Upper lobe of left lung (tissue), 6 donors: ENCODE results near the gene SAV1. TPM values are rescaled to one million over a fixed set of nuclear protein-coding genes. Genes with fewer than 3 reads are reported as not detected.

Experiments used
- ATAC-seq, 2 donors: fragments of 200-7000 bp; cut with Tn5 transposase; one replicate each; pipeline ENCODE4 v1.9.1; 2022; ENCODE audit warnings: mild to moderate bottlenecking in 2 of 2, moderate library complexity in 2 of 2; ENCODE audit not compliant: low FRiP score in 2 of 2
- DNase-seq, 2 donors: peaks; one replicate each; pipeline ENCODE4 v3.0.0-alpha.2; 2019 to 2020
- H3K27ac ChIP-seq, 4 donors: fragments of 200-600 bp; sonication (generic); one replicate each; pipeline ENCODE4 v1.5.1; 2016 to 2019
- H3K27me3 ChIP-seq, 4 donors: fragments of 200-600 bp; sonication (generic); one replicate each; pipeline ENCODE4 v1.5.1; 2017 to 2019
- H3K36me3 ChIP-seq, 4 donors: fragments of 200-600 bp; sonication (generic); one replicate each; pipeline ENCODE4 v1.5.1; 2016 to 2019
- H3K4me1 ChIP-seq, 4 donors: fragments of 200-600 bp; sonication (generic); one replicate each; pipeline ENCODE4 v1.5.1; 2018 to 2019
- H3K4me3 ChIP-seq, 4 donors: fragments of 200-600 bp; sonication (generic); one replicate each; pipeline ENCODE4 v1.5.1; 2017 to 2019; ENCODE audit warnings: mild to moderate bottlenecking in 2 of 4, moderate library complexity in 1 of 4
- H3K9me3 ChIP-seq, 4 donors: fragments of 200-600 bp; sonication (generic); one replicate each; pipeline ENCODE4 v1.5.1; 2018 to 2019
- CTCF ChIP-seq, 6 experiments: fragments of 450-650 bp in 4 of 6; fragments of 200-600 bp in 2 of 6; sonication (generic) in 2 of 6; IDR thresholded peaks; one replicate each; pipeline ENCODE4 v1.5.1; 2016 to 2019; ENCODE audit warnings: antibody characterized with exemption in 6 of 6
- EP300 ChIP-seq, 4 donors: sonication (generic); formaldehyde crosslinking; IDR thresholded peaks; one replicate each; pipeline ENCODE4 v1.5.1; 2017; ENCODE audit warnings: antibody characterized with exemption in 4 of 4, control low read depth in 2 of 4
- POLR2A ChIP-seq, 4 donors: fragments of 450-650 bp; IDR thresholded peaks; one replicate each; pipeline ENCODE4 v1.5.1; 2016 to 2017; ENCODE audit warnings: antibody characterized with exemption in 4 of 4, mild to moderate bottlenecking in 2 of 4
- POLR2AphosphoS5 ChIP-seq, 2 donors: sonication (generic); formaldehyde crosslinking; IDR thresholded peaks; one replicate each; pipeline ENCODE4 v1.5.1; 2017; ENCODE audit warnings: antibody characterized with exemption in 2 of 2
- WGBS, 2 donors: methylation state at CpG; one replicate each; pipeline ENCODE4 v1.1.5; 2017 to 2018; 5-methylcytosine and 5-hydroxymethylcytosine counted together
- total RNA-seq, 6 donors: library from RNA; depleted of rRNA in 4 of 6; stranded (reverse); fragments of >200 nt in 4 of 6; gene quantifications; one replicate each; pipeline versions ENCODE4 v1.1.0 to v1.2.1, GENCODE V29; 2016 to 2021
- donor health status: DM: no; HTN: no; CAD: no; lungs with moderate emphysema.
- donor health status: DM: no; HTN: yes; CAD: no; lungs with severe emphysema.

SAV1 gene
- 10 to 100 TPM; 29.3 to 63.9 (median 34.3) TPM for total RNA-seq

- Histone ChIP-seq H3K4me1 (peaks cover 12 to 29% (median 15%) of the 10 kb centered on the region in 4 donors), H3K9me3 (no peaks in the 10 kb centered on the region), H3K27me3 (no peaks in the 10 kb centered on the region), H3K36me3 (peaks cover 0 to 9% (median 2%) of the 10 kb centered on the region in 4 donors), H3K4me3 (peak within 1 kb of the TSS; percentile 54 to 89 (median 88)), H3K27ac (peak within 1 kb of the TSS; percentile 93 to 99 (median 96))
- TF ChIP-seq POLR2A (IDR thresholded peaks at IDR 0.05): peak; percentile 17 to 96 (median 92)
- peak in 1 of 6 experiments; percentile 24 for TF ChIP-seq CTCF (IDR thresholded peaks at IDR 0.05)
- TF ChIP-seq EP300 (IDR thresholded peaks at IDR 0.05): peak in 1 of 4 donors; percentile 61
- peak; percentile 82 to 90 for TF ChIP-seq POLR2AphosphoS5 (IDR thresholded peaks at IDR 0.05)
- DNase-seq: peak; percentile 80 to 95
- ATAC-seq: peak; percentile 85 to 96
- WGBS, 2 donors: 0% methylated on average over 36 to 45 of the region's 92 CpGs
Measured at GRCh38 chr14:50667996-50668825, at the start of gene SAV1. Gene SAV1, minus strand, starts transcription at chr14:50668306. Its CDS starts 339 bp downstream, at chr14:50667967.

GRCh38 chr14:50717811-50718210, 49.7 kb upstream of the SAV1 start:
- Histone ChIP-seq H3K4me3 (no peak overlapping the region), H3K4me1 (no peaks in the 10 kb centered on the region), H3K36me3 (peaks cover 0 to 16% (median 5%) of the 10 kb centered on the region in 4 donors), H3K9me3 (no peaks in the 10 kb centered on the region), H3K27me3 (no peaks in the 10 kb centered on the region), H3K27ac (no peak overlapping the region)
- ATAC-seq: no peak
- DNase-seq: no peak
- 77 to 81% methylated on average over 7 of the region's 7 CpGs for WGBS, 2 donors
- TF ChIP-seq EP300 (IDR thresholded peaks at IDR 0.05): no peak
- TF ChIP-seq POLR2A (IDR thresholded peaks at IDR 0.05): no peak
- TF ChIP-seq CTCF (IDR thresholded peaks at IDR 0.05): no peak
- TF ChIP-seq POLR2AphosphoS5 (IDR thresholded peaks at IDR 0.05): no peak

- Histone ChIP-seq H3K27me3 (no peaks in the 10 kb centered on the region), H3K27ac (no peak overlapping the region), H3K36me3 (no peaks in the 10 kb centered on the region), H3K9me3 (no peaks in the 10 kb centered on the region), H3K4me3 (no peak overlapping the region), H3K4me1 (no peaks in the 10 kb centered on the region)
- WGBS, 2 donors: 68 to 75% methylated on average over 2 of the region's 2 CpGs
- TF ChIP-seq EP300 (IDR thresholded peaks at IDR 0.05): no peak
- no peak for TF ChIP-seq POLR2A (IDR thresholded peaks at IDR 0.05)
- peak in 5 of 6 experiments; percentile 22 to 48 (median 41) for TF ChIP-seq CTCF (IDR thresholded peaks at IDR 0.05)
- no peak for TF ChIP-seq POLR2AphosphoS5 (IDR thresholded peaks at IDR 0.05)
- ATAC-seq (peak in 1 of 2 donors; percentile 58), DNase-seq (no peak)
Measured at GRCh38 chr14:50714450-50715073, 46.5 kb upstream of the SAV1 start.

GRCh38 chr14:50711043-50711442, 42.9 kb upstream of the SAV1 start:
- WGBS, 2 donors: 94 to 98% methylated on average over 3 of the region's 3 CpGs
- H3K4me1 ChIP-seq: no peaks in the 10 kb centered on the region
- H3K36me3 ChIP-seq: no peaks in the 10 kb centered on the region
- DNase-seq (no peak), ATAC-seq (no peak)
- no peak overlapping the region for H3K4me3 ChIP-seq
- H3K27ac ChIP-seq: no peak overlapping the region
- H3K9me3 ChIP-seq: no peaks in the 10 kb centered on the region
- TF ChIP-seq POLR2AphosphoS5 (IDR thresholded peaks at IDR 0.05) (no peak), EP300 (IDR thresholded peaks at IDR 0.05) (no peak), POLR2A (IDR thresholded peaks at IDR 0.05) (no peak), CTCF (IDR thresholded peaks at IDR 0.05) (no peak)
- H3K27me3 ChIP-seq: no peaks in the 10 kb centered on the region
